HT1080 (cell line): Measurements from ENCODE around the gene PLA2G4E. TPM values are rescaled to one million over a fixed set of nuclear protein-coding genes. Genes with fewer than 3 reads are reported as not detected.

Experiments used
- DNase-seq: peaks from one replicate; pipeline ENCODE4 v3.0.0-alpha.2; 2015; ENCODE audit warnings: low read depth
- polyA plus RNA-seq, 2 experiments: library from polyadenylated mRNA; depleted of rRNA; stranded (reverse); fragments of >200 nt; gene quantifications; 2 replicates each; pipeline ENCODE4 v1.2.3, GENCODE V29; 2015
- total RNA-seq: library from RNA; depleted of rRNA; stranded (reverse); fragments of >200 nt; shearing (Covaris generic); gene quantifications from 2 replicates; pipeline ENCODE4 v1.2.3, GENCODE V29; 2014; rRNA removed

The PLA2G4E gene
- 0.07 TPM in 1 of 2 replicates, not detected in the other for total RNA-seq
- polyA plus RNA-seq (2015; cell fraction: cytosol; rRNA removed) = not detected in 2 replicates
- polyA plus RNA-seq (2015; cell fraction: nucleus; rRNA removed) = not detected in 2 replicates

- no peak for DNase-seq
These were observed at the start of gene PLA2G4E for GRCh38 chr15:42020713-42021273. PLA2G4E (minus strand) TSS chr15:42021042; CDS start chr15:42021030, 12 bp downstream.

DNA sequence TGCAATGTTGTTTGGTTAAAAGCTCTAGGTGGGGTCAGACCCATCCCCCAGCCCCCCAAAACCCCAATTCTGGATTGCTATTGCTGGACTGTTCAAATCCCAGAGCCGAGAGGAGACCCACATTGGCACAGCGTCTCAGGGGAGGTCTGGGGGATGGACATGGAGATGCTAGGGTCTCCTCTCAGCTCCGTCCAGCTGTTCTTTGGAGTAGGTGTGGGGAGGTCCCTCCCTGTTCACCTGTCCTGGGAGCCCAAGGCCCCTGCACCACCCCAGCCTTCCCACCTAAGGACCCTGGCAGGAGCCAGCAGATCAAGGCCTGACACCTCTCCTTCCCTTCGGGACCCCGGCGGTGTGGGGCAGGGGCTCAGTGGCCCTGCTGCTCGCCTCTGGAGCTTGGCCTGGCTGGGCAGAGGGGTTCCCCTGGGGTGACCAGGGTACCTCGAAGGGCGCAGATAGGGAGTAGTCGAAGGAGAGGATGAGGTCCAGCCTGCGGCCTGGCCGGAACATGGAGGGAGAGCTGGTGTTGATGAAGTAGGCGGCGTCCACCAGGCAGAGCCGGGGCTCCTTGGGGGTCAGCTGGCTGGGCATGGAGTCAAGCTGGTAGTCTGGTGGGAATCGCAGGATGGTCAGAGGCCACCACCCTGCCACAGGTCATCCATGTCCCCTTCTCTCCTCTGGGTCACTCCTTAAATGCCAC, 49.6 kb upstream of the PLA2G4E start:
- no peak for DNase-seq

GRCh38 chr15:42069496-42070278, 48.8 kb upstream of the PLA2G4E start:
- DNase-seq = no peak

DNA sequence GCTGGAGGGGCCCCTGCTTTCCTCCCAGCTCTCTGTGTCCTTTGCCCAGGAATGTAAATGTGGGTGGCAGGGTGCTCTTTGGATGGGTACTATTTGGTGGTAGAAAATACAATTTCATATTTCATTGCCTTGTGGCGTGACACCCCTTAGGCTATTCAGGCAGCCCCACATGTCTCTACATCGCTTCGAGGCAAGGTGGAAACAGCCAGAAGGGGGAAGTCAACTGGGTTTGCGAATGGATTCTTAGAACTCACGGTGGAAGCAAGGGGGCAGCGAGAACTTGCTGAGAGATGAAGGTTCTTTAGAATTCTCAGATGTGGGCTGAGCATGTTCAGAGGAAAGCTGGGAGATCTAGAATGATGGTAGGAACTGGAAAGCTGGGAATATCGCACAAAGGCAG, 48.2 kb upstream of the PLA2G4E start:
- DNase-seq = no peak

DNA sequence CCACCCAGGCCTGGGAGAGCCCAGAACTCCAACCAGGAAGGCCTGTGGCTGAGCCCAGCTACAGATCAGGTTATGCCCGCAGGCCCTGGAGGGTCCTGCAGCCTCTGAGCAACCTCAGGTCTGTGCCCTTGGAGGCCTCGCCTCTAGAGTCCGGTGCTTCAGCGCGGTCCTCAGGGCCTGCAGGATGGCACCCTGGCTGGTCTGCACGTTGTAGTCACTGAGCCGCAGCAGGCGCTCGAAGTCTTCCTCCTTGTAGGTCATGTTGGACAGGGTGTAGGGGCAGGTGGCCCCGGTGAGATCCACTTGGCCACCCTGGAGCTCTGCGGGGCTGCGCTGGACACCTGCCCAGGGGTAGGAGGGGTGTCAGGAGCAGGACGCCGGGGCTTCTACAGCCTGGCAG, 47.8 kb upstream of the PLA2G4E start:
- DNase-seq = no peak

GRCh38 chr15:42066764-42067415, 46.0 kb upstream of the PLA2G4E start:
- no peak for DNase-seq

DNA sequence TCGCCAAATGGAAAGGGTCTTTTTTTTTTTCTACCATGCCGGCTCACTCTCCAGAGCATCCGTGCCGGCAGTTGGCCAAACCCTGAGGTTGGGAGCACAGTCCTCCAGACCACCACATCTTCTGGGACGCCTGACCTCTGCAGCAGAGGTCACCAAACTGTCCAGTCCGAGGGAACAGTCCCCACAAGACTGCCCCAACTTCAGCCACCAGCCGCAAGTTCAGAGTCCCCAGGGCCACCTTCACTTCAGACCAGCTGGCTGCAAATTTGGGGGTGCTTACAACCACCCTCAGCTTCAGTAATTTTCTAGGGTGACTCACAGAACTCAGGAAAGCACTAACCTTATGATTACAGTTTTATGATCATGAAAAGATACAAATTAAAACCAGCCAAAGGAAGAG, 44.6 kb upstream of the PLA2G4E start:
- DNase-seq = no peak

GRCh38 chr15:42065033-42065432, 44.2 kb upstream of the PLA2G4E start:
- peak; percentile 57 for DNase-seq

- DNase-seq = no peak
These were observed 43.4 kb upstream of the PLA2G4E start for GRCh38 chr15:42064271-42064670.

GRCh38 chr15:42063122-42063848, 42.4 kb upstream of the PLA2G4E start:
- no peak for DNase-seq

DNA sequence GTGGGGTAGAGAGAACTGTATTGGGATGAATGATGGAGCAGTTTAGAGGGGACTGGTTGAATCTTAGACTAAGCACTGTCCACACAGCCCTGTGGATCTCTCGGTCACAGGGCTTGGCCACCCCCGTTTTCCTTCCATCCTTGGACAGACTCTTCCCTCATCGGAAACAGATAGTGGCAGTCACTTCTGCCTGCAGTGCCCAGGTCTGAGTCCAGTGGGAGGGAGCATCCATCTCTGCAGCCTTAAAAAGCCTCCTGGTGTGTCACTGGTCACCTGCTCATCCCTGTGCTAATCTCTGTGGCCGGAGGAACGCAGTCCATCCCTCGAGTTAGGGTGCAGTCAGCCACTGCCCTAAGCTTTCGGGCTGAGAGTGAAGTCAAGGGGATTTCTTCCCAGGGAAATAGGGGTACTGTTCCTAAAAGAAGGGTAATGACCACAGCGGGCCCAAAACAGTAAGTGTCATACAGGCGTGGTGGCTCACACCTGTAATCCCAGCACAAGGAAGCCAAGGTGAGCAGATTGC, 41.5 kb upstream of the PLA2G4E start:
- DNase-seq = no peak

GRCh38 chr15:42060797-42061196, 40.0 kb upstream of the PLA2G4E start:
- no peak for DNase-seq

GRCh38 chr15:42060477-42060763, 39.6 kb upstream of the PLA2G4E start:
- DNase-seq = no peak

DNA sequence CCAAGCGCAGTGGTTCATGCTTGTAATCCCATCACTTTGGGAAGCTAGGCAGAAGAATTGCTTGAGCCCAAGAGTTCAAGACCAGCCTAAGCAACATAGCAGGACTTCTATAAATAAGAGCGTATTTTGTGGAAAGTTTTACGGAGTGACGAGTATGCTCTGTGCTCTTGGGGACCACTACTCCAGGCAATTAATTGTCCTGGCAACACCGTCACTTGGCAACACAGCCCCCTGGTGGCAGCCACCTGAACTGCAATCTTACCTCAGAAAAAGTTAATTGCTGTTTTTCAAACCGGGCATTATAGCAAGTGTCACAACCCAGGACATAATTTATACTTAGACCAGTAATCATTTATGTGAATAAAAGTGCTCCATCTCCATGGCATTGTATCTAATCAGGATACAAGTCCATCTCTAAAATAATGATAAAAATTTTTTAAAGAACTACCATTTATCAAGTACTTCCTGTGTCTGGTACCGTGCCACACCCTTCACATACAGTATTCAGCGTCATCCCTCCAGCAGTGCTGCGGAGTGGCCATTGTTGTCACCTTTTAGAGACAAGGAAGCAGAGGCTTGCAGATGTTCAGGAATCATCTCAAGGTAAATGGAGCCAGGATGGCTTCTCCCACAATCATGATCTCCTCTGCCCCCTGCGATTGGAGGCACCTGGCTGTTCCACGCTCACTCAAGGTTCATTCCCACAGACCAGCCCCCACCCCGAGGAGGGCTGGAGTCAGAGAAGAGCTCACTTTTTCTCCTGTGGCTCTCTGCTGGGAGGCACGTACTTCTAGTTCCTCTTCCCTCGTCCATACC, 39.0 kb upstream of the PLA2G4E start:
- peak; percentile 29 for DNase-seq

- no peak for DNase-seq
These were observed 37.9 kb upstream of the PLA2G4E start for GRCh38 chr15:42058791-42059190.

- no peak for DNase-seq
These were observed 37.2 kb upstream of the PLA2G4E start for GRCh38 chr15:42057799-42058646.

DNA sequence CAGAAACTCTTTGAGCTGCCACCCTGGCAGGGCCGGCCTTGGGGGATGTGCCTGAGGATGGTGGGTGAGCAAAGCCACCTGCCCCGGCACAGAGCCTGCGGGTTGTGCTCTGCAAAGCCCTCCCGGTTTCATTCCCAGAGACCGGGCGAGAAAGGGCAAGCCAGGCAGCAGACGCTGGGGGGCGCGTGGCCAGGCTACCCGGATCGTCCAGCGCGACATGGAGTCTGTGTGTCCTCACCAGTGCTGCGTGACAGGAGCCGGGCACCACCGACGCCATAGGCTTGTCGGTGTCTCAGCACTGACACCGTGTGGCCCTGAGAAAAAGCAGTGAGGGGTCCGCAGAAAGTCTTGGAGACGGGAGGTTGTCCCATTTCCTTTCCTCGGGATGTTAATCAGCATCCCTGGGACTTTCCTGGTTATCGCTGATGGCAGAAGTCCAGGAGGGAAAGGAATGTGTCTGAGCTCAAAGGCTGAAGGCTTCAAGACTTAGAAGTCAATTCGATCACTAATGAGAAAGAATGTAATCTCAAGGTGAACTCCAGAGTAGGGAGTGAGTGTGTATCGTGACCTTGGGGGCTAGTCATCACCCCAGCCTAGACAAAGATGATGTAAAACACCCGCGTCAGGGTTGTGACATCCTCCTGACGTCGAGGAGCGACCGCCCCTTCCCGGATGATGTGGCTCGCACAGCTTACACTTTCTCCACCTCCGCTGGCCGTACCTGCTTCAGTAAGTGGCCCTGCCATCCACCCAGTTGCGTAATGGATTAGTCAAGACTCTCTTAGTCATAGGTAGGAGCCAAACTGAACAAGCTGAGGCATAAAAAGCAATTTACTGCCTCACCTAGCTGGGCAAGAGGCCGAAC, 36.3 kb upstream of the PLA2G4E start:
- DNase-seq = peak; percentile 78

GRCh38 chr15:42053914-42054313, 33.1 kb upstream of the PLA2G4E start:
- no peak for DNase-seq
